NCI-H2196 treated with DMSO at 0.1 percent for 48 hours (cell line): ENCODE measurements around the gene LCA5L.

Experiments
- DNase-seq: peaks from one replicate; lab custom pipeline; 2025; ENCODE audit not compliant: unreplicated experiment; lab: John Stamatoyannopoulos, UW

Gene LCA5L

GRCh38 chr21:39445321-39446269 lies at the start of gene LCA5L:
TSS of gene LCA5L (minus strand) at chr21:39445778. CDS start at chr21:39428493, 17,285 bp downstream.
- DNase-seq, result peak; percentile 79

- no peak for DNase-seq
Measured at GRCh38 chr21:39489380-39489924, 43.9 kb upstream of the LCA5L start.

DNA sequence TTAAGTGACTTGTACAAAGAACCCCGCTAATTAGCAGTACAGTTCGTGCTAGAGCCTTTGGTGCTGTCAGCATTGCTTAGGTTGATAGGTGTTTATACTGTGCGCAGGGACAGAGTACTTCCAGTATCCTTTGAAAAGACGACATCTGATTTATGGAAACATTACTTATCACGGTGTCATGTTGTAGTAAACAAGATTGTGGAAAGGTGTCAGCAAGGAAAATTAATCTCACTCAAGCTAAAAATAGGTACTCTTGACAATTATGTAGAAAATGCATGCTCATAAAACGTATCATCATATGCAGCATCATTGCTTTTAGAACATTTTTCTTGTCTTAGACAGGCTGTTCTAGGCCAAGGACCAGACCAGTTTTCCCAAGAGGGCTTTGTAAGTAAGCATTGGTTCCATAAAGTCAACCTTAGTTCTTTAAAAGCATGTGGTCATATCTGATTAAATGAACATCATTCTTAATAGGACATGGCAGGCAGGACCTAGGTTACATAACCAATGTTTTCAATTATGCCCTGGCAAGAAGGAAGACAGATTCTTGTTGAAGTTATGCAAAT lies 39.2 kb upstream of the LCA5L start:
- no peak for DNase-seq

DNA sequence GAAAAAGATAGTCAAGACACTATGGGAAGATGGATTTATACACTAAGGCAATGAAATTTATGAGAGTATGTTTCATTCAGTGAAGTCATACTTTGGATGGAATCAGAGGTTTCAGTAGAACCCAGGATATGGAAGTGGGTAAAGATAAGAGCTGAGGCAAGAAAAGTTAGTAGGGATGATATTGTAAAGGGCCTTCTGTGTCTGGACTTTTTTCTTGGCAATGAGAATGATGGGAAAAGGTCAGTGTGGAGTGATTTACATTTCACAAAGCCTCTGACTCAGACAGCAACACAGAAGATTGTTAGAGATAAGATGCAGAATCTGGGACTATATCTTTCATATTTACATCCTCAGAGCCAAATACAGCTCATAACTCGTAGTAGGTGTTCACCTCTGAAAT lies 38.3 kb upstream of the LCA5L start:
- DNase-seq, result no peak

- no peak for DNase-seq
Measured at GRCh38 chr21:39481886-39482285, 36.3 kb upstream of the LCA5L start.

- no peak for DNase-seq
Measured at GRCh38 chr21:39480271-39480670, 34.7 kb upstream of the LCA5L start.

- DNase-seq, result no peak
Measured at GRCh38 chr21:39479814-39480182, 34.2 kb upstream of the LCA5L start.

DNA sequence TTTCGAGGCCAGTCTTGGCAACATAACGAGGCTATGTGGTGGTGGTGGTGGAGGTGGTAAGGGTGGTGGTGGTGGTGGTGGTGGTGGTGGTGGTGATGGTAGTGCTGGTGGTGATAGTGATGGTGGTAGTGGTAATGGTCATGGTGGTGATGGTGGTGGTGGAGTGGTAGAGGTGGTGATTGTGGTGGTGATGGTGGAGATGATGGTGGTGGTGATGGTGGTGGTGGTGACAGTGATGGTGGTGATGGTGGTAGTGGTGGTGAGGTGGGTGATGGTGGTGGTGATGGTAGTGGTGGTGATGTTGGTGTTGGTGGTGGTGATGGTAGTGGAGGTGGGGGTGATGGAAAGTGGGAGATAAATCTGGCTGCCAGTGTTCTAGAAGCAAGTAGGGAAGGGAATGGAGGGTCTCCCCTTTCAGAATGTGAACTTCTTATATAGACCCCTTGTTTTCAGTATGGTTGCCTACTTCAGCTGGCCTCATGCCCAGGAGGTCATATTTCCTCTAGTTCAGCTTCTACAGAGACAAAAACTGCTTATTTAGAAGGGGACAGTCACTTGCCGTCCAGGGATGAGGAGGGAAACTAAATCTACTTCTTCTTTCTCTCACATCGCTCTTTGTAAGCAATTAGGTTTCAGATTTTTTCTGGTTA lies 33.7 kb upstream of the LCA5L start:
- no peak for DNase-seq

DNA sequence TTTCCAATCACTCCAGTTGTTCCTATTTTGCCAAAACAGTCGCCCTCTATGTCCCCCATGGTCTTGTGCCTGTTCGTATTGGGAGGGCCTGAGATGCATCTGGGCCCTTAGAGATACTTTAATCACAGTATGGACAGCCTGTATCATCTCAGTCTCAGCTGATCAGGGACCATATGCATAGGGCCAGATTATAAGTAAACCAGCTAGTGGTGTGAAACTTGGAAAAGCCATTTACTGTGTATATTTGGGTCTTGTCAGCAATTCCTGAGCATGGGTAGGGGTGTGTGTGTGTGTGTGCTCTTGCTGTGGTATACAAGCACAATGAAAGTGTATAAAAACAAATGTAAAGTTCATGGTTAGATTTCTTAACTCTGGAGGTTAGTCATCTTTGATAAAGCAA lies 29.0 kb upstream of the LCA5L start:
- no peak for DNase-seq

GRCh38 chr21:39472786-39473185 lies 27.2 kb upstream of the LCA5L start:
- no peak for DNase-seq

DNA sequence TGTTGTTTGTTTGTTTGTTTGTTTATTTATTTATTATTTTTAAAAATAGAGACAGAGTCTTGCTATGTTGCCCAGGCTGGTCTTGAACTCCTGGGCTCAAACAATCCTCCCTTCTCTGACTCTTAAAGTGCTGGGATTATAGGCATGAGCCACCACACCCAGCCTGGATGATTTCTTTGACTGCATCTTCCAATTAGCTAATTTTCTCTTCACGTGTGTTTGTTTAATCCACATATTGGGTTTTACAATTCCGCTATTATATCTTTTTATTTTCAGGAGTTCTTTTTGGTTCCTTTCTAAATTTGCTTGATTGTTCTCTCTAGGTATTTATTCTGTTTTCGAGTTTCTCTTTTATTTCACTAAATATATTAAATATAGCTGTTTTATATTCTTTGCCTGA lies 26.0 kb upstream of the LCA5L start:
- no peak for DNase-seq

DNA sequence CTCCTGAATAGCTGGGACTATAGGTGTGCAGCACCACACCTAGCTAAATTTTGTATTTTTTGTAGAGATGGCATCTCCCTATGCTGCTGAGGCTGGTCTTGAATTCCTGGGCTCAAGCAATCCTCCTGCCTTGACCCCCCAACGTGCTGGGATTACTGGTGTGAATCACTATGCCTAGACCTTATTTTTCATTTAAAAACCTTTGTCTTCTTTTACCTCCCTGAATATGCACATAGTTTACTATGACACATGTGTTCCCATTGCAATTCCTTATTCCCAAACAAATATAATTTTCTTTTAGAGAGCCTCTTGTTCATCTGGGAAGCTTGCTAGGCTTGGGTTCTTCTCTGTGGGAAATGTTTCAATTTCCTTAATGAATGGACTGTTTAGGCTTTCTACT lies 23.0 kb upstream of the LCA5L start:
- no peak for DNase-seq

DNA sequence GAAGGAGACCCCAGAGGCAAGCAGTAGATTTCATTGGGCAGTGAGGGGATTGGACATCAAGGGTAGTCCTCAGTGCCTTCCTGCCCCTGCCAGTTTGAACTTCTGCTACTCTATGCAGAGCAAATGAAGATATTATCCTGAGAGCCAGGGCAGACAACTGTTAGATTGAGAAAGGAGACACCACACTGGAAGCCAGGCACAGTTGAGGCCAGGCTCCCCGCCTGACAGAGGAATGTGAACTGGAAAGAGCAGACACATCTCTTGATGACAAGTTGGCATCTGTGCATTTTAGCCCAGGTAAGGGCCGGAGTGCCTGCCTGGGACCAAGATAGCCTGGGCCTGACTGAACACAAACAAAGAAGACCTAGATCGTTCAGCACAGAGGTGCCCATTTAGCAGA lies 22.2 kb upstream of the LCA5L start:
- no peak for DNase-seq

DNA sequence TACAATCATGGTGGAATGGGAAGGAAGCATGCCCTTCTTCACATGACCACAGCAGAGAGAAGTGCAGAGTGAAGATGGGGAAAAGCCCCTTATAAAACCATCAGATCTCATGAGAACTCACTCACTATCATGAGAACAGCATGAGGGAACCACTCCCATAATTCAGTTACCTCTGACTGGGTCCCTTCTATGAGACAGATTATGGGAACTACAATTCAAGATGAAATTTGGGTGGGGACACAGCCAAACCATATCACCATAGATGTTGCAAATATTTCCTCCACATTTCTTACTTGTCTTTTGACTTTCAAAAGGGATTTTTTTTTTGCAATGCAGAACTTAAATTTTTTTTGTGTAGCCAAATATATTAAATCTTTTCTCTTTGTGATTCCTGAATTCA lies 21.0 kb upstream of the LCA5L start:
- DNase-seq, result no peak

GRCh38 chr21:39463308-39463707 lies 17.7 kb upstream of the LCA5L start:
- DNase-seq, result no peak

- DNase-seq, result no peak
Measured at GRCh38 chr21:39461419-39461818, 15.8 kb upstream of the LCA5L start.

GRCh38 chr21:39456665-39457064 lies 11.1 kb upstream of the LCA5L start:
- DNase-seq, result no peak

DNA sequence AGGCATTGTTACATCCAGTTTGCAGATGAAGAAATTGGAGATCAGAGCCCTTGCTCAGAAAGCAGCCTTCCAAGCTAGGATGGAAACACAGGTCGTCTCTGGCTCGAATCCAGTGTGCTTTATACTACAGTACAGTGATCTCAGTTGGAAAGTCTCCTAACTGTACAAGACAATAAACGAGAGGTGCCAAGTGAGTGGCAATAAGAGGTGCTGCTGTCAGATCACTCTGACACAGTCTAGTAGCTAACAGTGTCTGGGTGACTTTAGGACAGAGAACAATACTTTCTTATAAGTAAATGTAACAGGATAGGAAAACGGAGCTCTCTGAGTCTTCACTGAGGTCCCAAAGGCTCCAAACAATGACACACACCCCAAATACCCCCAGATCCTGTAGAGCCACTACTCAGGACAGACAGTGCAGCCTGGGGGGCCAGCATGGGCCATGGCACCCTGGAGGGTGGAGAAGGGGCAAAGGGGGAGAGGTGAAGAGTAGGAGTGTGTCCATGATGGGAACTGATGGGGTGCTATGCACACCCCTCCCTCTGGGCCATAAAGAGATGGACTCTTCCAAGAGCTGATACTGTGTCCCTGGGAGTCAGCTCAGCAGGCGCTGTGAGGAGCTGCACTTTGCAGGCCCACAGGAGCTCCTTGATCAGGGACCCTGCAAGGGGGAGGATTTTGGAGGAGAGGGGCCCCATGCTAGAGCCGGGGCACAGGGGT lies 9.5 kb upstream of the LCA5L start:
- DNase-seq, result no peak

- DNase-seq, result no peak
Measured at GRCh38 chr21:39453571-39454179, 8.1 kb upstream of the LCA5L start.

DNA sequence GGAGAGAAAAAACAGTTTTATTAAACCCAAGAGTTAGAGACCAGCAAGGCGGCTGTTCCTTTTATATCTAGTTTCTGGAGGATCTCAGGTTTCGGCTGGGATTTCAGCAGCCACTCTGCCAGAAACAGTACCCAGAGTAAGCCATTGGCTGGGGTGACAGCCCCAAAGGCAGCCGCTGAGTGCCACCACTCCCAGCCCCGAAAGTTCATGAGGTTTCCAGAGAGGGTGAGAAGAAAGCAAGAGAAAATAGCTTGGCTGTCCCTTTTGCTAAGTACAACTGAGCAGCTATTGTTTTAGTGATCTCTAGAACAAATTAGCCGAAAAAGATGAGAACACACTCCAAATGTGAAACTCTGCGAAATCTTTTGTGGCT lies 7.4 kb upstream of the LCA5L start:
- no peak for DNase-seq
